HG03045 (cell line): Measurements from ENCODE around the gene APOL5.
"Not testable (repeated sequence)": the region's sequence is repeated elsewhere in the genome, so short reads cannot be mapped to it uniquely, and the experiment has no call there.

ENCODE experiments used
- ATAC-seq: cut with Tn5 transposase; IDR thresholded peaks from one replicate; pipeline ENCODE4 v1.9.1; 2021; ENCODE audit warnings: mild to moderate bottlenecking, moderate library complexity; ENCODE audit not compliant: unreplicated experiment

The APOL5 gene

GRCh38 chr22:35708917-35709316 is 8.8 kb upstream of the APOL5 start:
- no peak for ATAC-seq

DNA sequence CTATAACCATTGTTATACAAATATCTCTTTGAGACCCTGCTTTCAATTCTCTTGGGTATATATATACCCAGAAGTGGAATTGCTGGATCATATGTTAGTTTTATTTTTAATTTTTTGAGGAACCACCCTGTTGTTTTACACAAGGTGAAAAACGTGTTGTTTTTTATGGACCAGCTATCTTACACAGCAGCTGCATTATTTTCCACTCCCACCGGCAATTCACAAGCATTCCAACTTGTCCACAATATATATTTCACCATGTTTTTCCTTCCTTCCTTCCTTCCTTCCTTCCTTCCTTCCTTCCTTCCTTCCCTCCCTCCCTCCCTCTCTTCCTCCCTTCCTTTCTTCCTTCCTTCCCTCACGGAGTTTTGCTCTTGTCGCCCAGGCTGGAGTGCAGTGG is 6.3 kb upstream of the APOL5 start:
- no peak for ATAC-seq

DNA sequence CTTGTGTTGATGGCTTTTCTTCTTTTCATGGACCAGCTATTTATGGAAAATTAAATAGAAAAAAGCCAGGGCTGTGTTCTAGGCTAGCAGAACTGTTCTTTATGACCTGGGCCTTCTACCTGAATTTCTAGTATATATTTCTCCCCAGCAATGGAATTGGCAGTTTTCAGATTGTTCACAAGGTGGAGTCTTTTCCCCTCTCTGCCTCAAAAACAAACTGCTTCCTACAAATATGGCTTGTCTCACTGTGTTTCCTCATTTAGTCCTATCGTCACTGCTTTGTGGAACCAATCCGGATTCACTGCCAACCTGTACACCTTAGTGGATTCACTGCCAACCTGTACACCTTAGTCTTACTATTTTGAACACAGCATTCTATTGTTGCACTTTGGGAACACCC is 5.0 kb upstream of the APOL5 start:
- ATAC-seq: no peak

GRCh38 chr22:35719212-35719875 is 1.7 kb downstream of the APOL5 start:
- no peak for ATAC-seq

GRCh38 chr22:35721960-35722359 is 4.3 kb downstream of the APOL5 start:
- no peak for ATAC-seq

GRCh38 chr22:35725521-35725920 is 7.8 kb downstream of the APOL5 start:
- no peak for ATAC-seq

GRCh38 chr22:35726398-35726797 is 8.7 kb downstream of the APOL5 start:
- ATAC-seq: no peak

DNA sequence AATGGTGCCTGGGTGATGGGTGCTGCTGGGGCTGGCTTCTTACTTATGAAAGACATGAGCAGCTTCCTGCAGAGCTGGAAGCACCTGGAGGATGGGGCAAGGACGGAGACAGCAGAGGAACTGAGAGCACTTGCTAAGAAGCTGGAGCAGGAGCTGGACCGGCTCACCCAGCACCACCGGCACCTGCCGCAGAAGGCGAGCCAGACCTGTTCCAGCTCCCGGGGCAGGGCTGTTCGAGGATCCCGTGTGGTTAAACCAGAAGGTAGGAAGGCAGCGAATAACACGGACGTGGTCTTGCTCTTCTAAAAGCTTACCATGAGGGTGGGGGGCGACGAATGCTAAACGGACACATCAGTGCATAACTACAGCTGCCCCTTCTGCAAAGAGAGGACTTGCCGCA is 9.3 kb downstream of the APOL5 start:
- ATAC-seq: no peak

DNA sequence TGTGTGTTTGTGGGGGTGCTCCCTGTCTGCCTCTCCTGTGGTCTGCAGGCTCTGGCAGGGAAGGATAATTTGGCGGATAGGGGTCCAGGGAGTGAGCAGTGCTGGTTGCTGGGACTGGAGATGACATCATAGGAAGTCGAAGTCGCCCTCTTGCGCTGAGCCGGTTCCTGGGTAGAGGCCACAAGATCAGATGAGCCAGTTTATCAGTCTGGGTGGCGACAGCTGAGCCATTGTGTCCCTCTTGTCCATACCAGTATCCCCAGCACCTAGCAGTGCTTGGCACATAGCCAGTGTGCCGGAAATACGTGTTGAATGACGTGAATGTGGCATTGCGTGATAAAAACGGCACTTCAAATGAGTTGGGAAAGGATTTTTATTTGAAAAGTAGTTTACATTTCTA is 9.8 kb downstream of the APOL5 start:
- no peak for ATAC-seq

GRCh38 chr22:35728639-35729308 is 11.1 kb downstream of the APOL5 start:
- ATAC-seq: no peak

GRCh38 chr22:35729309-35729698 is 11.6 kb downstream of the APOL5 start:
- no peak for ATAC-seq

GRCh38 chr22:35731321-35731720 is 13.6 kb downstream of the APOL5 start:
- ATAC-seq: no peak

- ATAC-seq: no peak
Measured at GRCh38 chr22:35732116-35732515, 14.4 kb downstream of the APOL5 start.

GRCh38 chr22:35733036-35733435 is 15.4 kb downstream of the APOL5 start:
- ATAC-seq: no peak

DNA sequence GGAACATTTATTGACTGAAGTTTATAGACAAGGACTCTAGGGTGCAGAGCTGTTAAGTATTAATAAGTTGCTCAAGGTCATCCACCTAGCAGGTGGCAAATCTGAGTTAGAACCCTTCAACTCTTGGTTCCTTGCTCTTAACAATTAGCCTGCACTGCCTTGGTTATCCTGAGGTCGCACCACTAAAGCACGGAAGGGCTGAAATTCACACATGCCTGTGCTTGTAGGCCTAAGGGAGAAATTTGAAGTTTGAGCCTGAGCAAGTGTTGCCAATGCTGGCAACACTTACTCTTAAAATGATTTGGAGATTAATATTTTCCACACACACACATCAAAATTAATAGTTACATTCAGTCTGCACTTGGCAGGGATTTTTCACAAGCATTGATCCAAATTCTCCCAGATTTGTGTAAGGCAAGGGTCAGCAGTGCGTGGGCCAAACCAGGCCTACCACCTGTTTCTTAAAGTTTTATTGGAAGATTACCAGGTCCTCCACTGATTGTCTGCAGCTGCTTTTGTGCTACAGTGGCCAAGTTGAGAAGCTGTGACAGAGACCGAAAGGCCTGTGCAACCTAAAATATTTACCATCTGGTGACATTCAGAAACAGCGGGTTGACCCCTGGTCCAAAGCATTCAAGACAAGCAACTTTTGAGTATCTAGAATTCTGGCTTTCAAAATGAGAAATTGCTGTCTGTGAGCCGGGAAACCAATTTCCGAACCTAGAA is 16.3 kb downstream of the APOL5 start:
- ATAC-seq: no peak

DNA sequence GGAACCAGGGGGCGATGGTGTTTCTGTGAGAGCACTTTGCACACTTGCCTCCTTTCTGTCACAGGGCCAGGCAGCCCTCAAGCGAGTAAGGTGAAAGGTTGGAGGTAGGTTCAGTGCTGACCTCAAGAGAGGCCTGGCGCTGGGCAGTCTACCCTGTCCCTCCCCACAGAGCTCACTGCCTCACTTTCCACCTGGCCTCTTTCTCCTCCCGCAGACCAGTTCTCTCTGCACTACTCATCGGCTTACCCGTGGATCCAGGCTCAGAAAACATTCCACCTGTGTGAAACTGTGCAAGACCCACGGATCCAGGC is 16.8 kb downstream of the APOL5 start:
- no peak for ATAC-seq

GRCh38 chr22:35735542-35735941 is 17.9 kb downstream of the APOL5 start:
- ATAC-seq: no peak

DNA sequence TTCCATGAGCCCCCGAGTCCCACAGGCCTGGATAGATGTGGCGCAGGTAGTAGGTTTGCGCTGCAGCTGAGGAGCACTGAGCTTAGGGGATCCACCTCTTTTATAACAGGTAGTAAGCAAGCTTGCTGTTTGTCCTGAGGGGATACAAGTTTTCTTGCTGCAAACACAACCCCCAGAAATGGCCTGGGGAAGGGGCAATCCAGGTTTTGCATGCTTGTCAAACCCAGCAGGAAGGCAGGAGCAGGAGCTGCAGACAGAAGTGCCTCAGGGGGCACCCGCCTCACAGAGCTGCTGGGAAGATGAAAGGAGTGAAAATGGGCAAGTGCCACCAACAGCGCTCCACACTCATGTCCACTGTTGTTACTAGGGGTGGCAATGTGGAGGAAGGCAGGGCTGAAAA is 18.5 kb downstream of the APOL5 start:
- ATAC-seq: no peak

DNA sequence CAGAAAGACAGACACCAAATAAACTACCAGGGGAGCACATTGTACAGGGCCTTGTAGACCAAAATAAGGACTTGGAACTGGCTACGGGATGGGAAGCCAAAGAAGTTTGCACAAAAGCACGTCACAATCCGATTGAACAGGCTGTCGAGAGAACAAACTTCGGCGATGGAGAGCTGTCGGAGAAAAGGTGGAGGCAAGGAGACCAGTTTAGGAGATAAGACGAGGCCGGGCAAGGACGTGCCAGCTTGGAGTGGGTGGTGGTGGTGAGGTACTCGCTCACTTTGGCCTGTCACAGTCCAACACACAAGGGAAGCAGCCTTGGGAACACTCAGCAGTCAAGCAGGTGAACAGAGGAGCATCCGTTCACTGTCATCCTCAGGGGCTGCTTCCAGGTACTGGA is 19.0 kb downstream of the APOL5 start:
- ATAC-seq: no peak

DNA sequence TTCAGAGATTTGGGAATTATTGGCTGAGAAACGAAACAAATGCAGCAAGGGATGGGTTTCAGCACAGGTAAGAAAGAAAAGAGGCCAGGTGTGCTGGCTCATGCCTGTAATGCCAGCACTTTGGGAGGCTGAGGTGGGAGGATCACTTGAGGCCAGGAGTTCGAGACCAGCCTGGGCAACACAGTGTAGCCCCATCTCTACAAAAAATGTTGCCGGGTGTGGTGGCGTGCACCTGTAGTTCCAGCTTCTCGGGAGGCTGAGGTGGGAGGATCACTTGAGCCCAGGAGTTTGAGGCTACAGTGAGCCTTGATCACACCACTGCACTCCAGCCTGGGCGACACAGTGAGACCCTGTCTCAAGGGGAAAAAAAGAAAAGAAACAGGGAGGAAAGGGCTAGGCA is 20.2 kb downstream of the APOL5 start:
- ATAC-seq: not testable (repeated sequence)

DNA sequence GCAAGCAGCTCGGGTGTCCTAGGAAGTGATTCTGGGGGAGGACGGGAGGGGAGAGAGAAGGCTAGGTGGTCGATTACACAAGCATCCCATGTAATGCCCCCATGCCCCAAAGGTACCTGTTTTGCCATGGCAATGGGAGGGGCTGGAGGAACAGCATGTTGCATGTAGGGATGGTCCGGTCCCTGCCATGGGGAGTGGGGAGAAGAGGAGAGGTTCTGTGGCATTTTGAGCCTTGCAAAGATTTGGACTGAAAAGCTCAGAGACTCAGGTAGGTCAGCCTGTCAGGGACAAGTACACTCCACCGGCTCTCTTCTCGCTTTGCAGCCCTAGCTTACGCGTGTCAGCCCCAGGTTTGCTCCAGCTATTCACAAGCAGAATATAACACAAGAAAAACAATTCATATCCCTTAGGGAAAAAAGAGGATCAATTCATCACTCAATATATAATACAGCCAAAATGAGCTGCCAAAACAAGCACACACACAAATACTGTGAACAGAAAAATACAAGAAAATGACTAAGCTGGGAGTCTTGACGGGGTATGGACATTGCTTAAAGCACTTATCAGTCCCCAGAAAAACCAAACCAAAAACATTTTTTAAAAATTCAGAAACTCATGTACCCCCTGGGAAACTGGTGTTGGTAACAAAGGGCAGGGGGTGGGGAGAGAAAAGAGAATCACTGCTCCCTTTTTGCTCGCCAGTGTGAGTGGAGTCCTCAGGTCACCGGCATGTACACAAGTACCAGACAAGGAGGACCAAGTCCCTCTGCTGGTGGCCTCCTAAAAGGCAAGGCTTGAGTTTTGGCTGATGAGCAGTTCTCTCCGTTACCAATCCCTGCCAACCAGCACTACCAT is 21.6 kb downstream of the APOL5 start:
- no peak for ATAC-seq
